ENCODE data around the gene FBXO31.

Gene FBXO31

GRCh38 chr16:87358250-87358649, 25.3 kb downstream of the FBXO31 start:
- ChIA-PET CTCF (interaction anchor here (0.5 to 0.6 kb wide), 2 partner anchors 523 to 794 kb away, joined by 4 read pairs; no protein-coding TSS in a partner anchor), POLR2A (no interaction called here)
- Histone ChIP-seq H3K36me3 (ENCODE audit: control insufficient read depth in 2 of 2, insufficient read depth in 1 of 2, low read length in 2 of 2) (peaks cover 0 to 61% of the 10 kb centered on the region in 2 experiments; a peak in 1 of 3 replicates), H3K4me3 (ENCODE audit: low read depth, low read length) (no peak overlapping the region), H3K4me1 (ENCODE audit: control insufficient read depth, insufficient read depth, low read length) (no peaks in the 10 kb centered on the region), H3K9me3 (ENCODE audit: control insufficient read depth, insufficient read depth, low read depth, low read length) (no peaks in the 10 kb centered on the region), H3K27ac (ENCODE audit: extremely low read depth, low read depth, low read length) (no peak overlapping the region)
- no peak for TF ChIP-seq ZBTB26 (tag by site-specific recombination; optimal IDR thresholded peaks at IDR 0.05)
- TF ChIP-seq ZBTB48 (tag by site-specific recombination; IDR thresholded peaks at IDR 0.05) = no peak
- TF ChIP-seq ZNF768 (tag by site-specific recombination; IDR thresholded peaks at IDR 0.05) = no peak
- no peak for TF ChIP-seq ZNF223 (tag by site-specific recombination; IDR thresholded peaks at IDR 0.05)
- no peak for TF ChIP-seq ZIC2 (tag by site-specific recombination; IDR thresholded peaks at IDR 0.05)
- TF ChIP-seq ZNF26 (tag by site-specific recombination; IDR thresholded peaks at IDR 0.05) = no peak
- no peak for TF ChIP-seq HOXC10 (CRISPR knock-in tag; IDR thresholded peaks at IDR 0.05)
- TF ChIP-seq AEBP2 (tag by site-specific recombination; IDR thresholded peaks at IDR 0.05; ENCODE audit: borderline replicate concordance) = no peak
- TF ChIP-seq ZNF521 (tag by site-specific recombination; IDR thresholded peaks at IDR 0.05) = no peak
- no peak for TF ChIP-seq ZNF501 (tag by site-specific recombination; IDR thresholded peaks at IDR 0.05)
- TF ChIP-seq KLF16 (tag by site-specific recombination; IDR thresholded peaks at IDR 0.05) = no peak
- TF ChIP-seq TRIM28 (IDR thresholded peaks at IDR 0.05; ENCODE audit: borderline replicate concordance, low read length) = no peak
- TF ChIP-seq HIC1 (tag by site-specific recombination; IDR thresholded peaks at IDR 0.05) = no peak
- TF ChIP-seq ZBTB6 (tag by site-specific recombination; IDR thresholded peaks at IDR 0.05) = no peak
- no peak for TF ChIP-seq ZNF701 (tag by site-specific recombination; IDR thresholded peaks at IDR 0.05)

- Histone ChIP-seq H3K4me1 (ENCODE audit: control insufficient read depth, insufficient read depth, low read length) (no peaks in the 10 kb centered on the region), H3K36me3 (ENCODE audit: control insufficient read depth in 2 of 2, insufficient read depth in 1 of 2, low read length in 2 of 2) (peaks cover 0 to 56% of the 10 kb centered on the region in 2 experiments; a peak in 1 of 3 replicates), H3K9me3 (ENCODE audit: control insufficient read depth, insufficient read depth, low read depth, low read length) (no peaks in the 10 kb centered on the region), H3K4me3 (ENCODE audit: low read depth, low read length) (no peak overlapping the region), H3K27ac (ENCODE audit: extremely low read depth, low read depth, low read length) (no peak overlapping the region)
- ChIA-PET POLR2A (no interaction called here), CTCF (interaction anchor here (0.7 kb wide), 1 partner anchor 11 kb away, joined by 3 read pairs; no protein-coding TSS in a partner anchor)
- no peak for TF ChIP-seq ZNF280C (tag by site-specific recombination; IDR thresholded peaks at IDR 0.05)
- no peak for TF ChIP-seq ZSCAN5A (tag by site-specific recombination; IDR thresholded peaks at IDR 0.05)
- TF ChIP-seq ZNF366 (tag by site-specific recombination; conservative IDR thresholded peaks at IDR 0.05) = no peak
- TF ChIP-seq HOXC10 (CRISPR knock-in tag; IDR thresholded peaks at IDR 0.05) = no peak
- no peak for TF ChIP-seq ZNF18 (tag by site-specific recombination; IDR thresholded peaks at IDR 0.05)
These were observed 27.1 kb downstream of the FBXO31 start for GRCh38 chr16:87356491-87356853.

All from HEK293 (cell line).